Measurements from ENCODE around the gene CASTOR1.

Gene CASTOR1

GRCh38 chr22:30320021-30320556 is 30.8 kb upstream of the CASTOR1 start:
- TF ChIP-seq, protein P1, sequence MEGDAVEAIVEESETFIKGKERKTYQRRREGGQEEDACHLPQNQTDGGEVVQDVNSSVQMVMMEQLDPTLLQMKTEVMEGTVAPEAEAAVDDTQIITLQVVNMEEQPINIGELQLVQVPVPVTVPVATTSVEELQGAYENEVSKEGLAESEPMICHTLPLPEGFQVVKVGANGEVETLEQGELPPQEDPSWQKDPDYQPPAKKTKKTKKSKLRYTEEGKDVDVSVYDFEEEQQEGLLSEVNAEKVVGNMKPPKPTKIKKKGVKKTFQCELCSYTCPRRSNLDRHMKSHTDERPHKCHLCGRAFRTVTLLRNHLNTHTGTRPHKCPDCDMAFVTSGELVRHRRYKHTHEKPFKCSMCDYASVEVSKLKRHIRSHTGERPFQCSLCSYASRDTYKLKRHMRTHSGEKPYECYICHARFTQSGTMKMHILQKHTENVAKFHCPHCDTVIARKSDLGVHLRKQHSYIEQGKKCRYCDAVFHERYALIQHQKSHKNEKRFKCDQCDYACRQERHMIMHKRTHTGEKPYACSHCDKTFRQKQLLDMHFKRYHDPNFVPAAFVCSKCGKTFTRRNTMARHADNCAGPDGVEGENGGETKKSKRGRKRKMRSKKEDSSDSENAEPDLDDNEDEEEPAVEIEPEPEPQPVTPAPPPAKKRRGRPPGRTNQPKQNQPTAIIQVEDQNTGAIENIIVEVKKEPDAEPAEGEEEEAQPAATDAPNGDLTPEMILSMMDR (IDR thresholded peaks at IDR 0.05; ENCODE audit: low read depth, low read length) = no peak
- no peak overlapping the region for H3K4me3 ChIP-seq (ENCODE audit: low read depth, low read length)
- in situ Hi-C loops (cut with HindIII; ENCODE audit: low sequenced_read_pairs) = no loop called here
- DNase-seq (ENCODE audit: low read depth, low spot score) = no peak

- no peak overlapping the region for H3K4me3 ChIP-seq (ENCODE audit: low read depth, low read length)
- DNase-seq (ENCODE audit: low read depth, low spot score) = no peak
- in situ Hi-C loops (cut with HindIII; ENCODE audit: low sequenced_read_pairs) = no loop called here
- TF ChIP-seq, protein P1 (IDR thresholded peaks at IDR 0.05; ENCODE audit: low read depth, low read length) = no peak
Measured at GRCh38 chr22:30318799-30319419, 29.6 kb upstream of the CASTOR1 start.

DNA sequence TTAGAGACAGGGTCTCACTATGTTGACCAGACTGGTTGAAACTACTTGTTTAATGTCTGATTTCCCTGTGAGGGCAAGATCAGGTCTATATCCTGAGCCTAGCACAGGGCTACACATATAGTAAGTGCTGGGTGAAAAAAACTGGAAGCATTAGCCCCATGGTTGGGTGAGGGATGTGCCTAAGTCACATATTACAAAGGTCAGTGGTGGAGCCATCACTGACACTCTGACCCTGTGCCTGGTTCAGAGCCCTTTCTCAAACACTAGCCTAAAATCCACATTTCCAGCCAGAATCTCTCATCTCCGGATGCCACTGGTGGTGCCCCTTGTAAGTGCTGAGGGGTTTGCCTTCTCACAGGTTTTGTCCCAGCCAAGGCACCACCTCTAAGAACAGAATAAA is 28.5 kb upstream of the CASTOR1 start:
- in situ Hi-C loops (cut with HindIII; ENCODE audit: low sequenced_read_pairs) = no loop called here
- TF ChIP-seq, protein P1 (IDR thresholded peaks at IDR 0.05; ENCODE audit: low read depth, low read length) = no peak
- no peak overlapping the region for H3K4me3 ChIP-seq (ENCODE audit: low read depth, low read length)
- DNase-seq (ENCODE audit: low read depth, low spot score) = no peak

GRCh38 chr22:30315962-30316576 is 26.8 kb upstream of the CASTOR1 start:
- in situ Hi-C loops (cut with HindIII; ENCODE audit: low sequenced_read_pairs) = no loop called here
- TF ChIP-seq, protein P1 (IDR thresholded peaks at IDR 0.05; ENCODE audit: low read depth, low read length) = no peak
- DNase-seq (ENCODE audit: low read depth, low spot score) = no peak
- no peak overlapping the region for H3K4me3 ChIP-seq (ENCODE audit: low read depth, low read length)

DNA sequence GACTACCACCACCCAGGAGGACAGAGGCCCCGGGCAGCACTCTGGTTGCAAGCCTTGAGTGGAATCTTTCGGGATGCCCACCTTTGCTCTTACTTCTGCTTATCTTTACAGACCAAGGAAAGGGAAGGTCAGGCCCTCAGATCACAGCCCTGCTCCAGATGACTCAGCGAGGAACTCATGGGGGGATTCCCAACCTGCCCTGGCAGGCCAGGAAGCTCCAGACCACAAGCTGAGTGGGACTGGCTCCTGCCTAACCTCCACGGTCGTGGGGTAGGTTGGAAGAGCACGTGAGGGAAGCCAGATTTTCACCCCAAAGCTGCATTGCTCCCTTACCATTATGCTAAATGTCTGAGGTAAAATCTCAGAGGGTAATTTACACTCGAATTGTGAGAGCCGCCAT is 25.6 kb upstream of the CASTOR1 start:
- no peak for DNase-seq (ENCODE audit: low read depth, low spot score)
- in situ Hi-C loops (cut with HindIII; ENCODE audit: low sequenced_read_pairs) = no loop called here
- TF ChIP-seq, protein P1 (IDR thresholded peaks at IDR 0.05; ENCODE audit: low read depth, low read length) = no peak
- no peak overlapping the region for H3K4me3 ChIP-seq (ENCODE audit: low read depth, low read length)

DNA sequence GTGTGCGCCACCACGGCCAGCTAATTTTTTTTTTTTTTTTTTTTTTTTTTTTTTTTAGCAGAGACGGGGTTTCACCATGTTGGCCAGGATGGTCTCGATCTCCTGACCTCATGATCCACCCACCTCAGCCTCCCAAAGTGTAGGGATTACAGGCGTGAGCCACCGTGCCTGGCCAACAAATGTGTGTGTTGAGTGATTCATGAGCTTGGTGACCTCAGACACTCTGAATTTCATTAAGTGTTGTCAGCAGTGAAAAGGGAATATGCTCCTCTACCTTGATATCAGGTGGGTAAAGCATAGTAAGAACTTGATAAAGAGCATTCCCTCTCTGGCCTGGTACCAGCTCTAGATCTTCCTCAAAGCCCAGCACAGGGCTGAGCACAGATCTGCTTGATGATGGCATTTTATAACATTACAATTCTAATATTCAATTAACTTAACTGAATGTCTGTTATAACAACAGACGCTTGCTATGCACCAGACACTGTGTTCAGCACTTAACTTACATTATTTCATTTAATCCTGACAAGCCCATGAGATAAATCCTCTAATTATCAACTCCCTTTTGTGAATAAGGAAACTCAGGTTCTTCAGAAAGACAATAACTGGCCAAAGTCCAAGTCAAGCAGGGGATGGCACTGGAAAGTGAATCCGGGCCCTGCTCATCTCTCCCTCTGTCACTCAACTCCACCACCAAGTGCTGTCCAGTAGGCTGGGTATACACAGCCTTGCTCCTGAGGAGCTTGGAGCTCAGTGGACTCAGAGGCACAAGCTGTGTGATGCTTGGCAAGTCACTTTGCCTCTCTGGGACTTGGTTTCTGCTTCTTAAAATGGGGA is 24.4 kb upstream of the CASTOR1 start:
- no peak for DNase-seq (ENCODE audit: low read depth, low spot score)
- in situ Hi-C loops (cut with HindIII; ENCODE audit: low sequenced_read_pairs) = no loop called here
- no peak overlapping the region for H3K4me3 ChIP-seq (ENCODE audit: low read depth, low read length)
- TF ChIP-seq, protein P1 (IDR thresholded peaks at IDR 0.05; ENCODE audit: low read depth, low read length) = no peak
